ENCODE measurements around the gene INPP5K.

GRCh38 chr17:1492249-1493206, 23.9 kb downstream of the INPP5K start, which contains the start of gene MYO1C:
- TF ChIP-seq EZH2phosphoT487 (IDR thresholded peaks at IDR 0.05; ENCODE audit: low read length), result no peak
- no peak for TF ChIP-seq CTCF (IDR thresholded peaks at IDR 0.05; ENCODE audit: low read length)
- TF ChIP-seq EZH2 (optimal IDR thresholded peaks at IDR 0.05; ENCODE audit: low read depth, low read length), result no peak

Data from MM.1S (cell line).